ENCODE data around the gene PTX3.

Gene PTX3

DNA sequence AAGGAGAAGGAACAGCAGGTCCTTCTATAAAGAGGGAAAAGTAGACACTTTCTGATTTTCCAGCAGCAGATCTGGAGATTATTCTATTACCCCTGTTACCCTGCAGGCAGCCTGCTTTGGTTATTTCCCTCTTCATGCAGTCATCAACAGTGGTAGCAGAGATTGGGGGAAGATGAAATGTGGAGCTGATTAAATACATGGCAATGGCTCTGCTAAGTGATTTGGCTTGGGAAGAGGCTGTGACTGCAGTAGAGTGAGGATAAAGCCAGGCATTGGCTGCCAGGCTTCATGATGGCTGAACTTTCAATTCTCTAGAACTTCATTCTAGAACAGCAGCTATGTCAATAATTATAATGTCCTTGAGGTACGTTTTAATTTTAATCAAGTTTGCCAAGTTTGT is 29.1 kb downstream of the PTX3 start:
- no peak for TF ChIP-seq TAF1 (IDR thresholded peaks at IDR 0.05; ENCODE audit: low read depth)
- TF ChIP-seq TEAD4 (IDR thresholded peaks at IDR 0.05): no peak
- no peak for TF ChIP-seq FOXM1 (IDR thresholded peaks at IDR 0.05; ENCODE audit: borderline replicate concordance, low read depth)
- TF ChIP-seq RAD21 (IDR thresholded peaks at IDR 0.05; ENCODE audit: low read depth): no peak
- TF ChIP-seq, protein P1, sequence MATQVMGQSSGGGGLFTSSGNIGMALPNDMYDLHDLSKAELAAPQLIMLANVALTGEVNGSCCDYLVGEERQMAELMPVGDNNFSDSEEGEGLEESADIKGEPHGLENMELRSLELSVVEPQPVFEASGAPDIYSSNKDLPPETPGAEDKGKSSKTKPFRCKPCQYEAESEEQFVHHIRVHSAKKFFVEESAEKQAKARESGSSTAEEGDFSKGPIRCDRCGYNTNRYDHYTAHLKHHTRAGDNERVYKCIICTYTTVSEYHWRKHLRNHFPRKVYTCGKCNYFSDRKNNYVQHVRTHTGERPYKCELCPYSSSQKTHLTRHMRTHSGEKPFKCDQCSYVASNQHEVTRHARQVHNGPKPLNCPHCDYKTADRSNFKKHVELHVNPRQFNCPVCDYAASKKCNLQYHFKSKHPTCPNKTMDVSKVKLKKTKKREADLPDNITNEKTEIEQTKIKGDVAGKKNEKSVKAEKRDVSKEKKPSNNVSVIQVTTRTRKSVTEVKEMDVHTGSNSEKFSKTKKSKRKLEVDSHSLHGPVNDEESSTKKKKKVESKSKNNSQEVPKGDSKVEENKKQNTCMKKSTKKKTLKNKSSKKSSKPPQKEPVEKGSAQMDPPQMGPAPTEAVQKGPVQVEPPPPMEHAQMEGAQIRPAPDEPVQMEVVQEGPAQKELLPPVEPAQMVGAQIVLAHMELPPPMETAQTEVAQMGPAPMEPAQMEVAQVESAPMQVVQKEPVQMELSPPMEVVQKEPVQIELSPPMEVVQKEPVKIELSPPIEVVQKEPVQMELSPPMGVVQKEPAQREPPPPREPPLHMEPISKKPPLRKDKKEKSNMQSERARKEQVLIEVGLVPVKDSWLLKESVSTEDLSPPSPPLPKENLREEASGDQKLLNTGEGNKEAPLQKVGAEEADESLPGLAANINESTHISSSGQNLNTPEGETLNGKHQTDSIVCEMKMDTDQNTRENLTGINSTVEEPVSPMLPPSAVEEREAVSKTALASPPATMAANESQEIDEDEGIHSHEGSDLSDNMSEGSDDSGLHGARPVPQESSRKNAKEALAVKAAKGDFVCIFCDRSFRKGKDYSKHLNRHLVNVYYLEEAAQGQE (IDR thresholded peaks at IDR 0.05; ENCODE audit: low read depth): no peak
- TF ChIP-seq, protein P2, sequence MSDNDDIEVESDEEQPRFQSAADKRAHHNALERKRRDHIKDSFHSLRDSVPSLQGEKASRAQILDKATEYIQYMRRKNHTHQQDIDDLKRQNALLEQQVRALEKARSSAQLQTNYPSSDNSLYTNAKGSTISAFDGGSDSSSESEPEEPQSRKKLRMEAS (IDR thresholded peaks at IDR 0.05): no peak
- no peak for TF ChIP-seq CEBPB (IDR thresholded peaks at IDR 0.05)
- no peak for TF ChIP-seq NFIC (IDR thresholded peaks at IDR 0.05)
- TF ChIP-seq TCF12 (IDR thresholded peaks at IDR 0.05; ENCODE audit: low read depth): no peak
- no peak for TF ChIP-seq ZBTB7A (IDR thresholded peaks at IDR 0.05; ENCODE audit: low read depth)
- TF ChIP-seq YY1 (IDR thresholded peaks at IDR 0.05; ENCODE audit: low read depth): no peak

DNA sequence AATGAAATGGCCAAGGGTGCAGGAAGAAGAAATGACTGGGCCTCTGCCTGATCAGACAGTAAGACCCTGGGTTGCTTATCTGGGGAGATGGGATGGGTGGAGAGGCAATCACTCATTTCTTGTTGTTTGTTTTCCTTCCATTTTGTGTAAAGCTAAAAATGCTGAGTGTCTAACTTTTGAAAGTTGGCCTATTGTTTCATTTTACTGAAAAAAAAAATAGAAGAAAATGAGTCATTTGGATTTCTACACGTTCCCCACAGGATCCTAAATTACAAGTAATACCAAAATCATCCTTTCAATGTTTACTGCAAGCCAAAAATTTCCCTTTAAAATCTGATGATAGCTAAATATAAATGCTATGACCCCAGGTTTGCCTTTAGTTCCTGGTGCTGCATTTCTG is 30.6 kb downstream of the PTX3 start:
- TF ChIP-seq YY1 (IDR thresholded peaks at IDR 0.05; ENCODE audit: low read depth) (no peak), CEBPB (IDR thresholded peaks at IDR 0.05) (no peak), TEAD4 (IDR thresholded peaks at IDR 0.05) (no peak), ZBTB7A (IDR thresholded peaks at IDR 0.05; ENCODE audit: low read depth) (no peak), EGR1 (IDR thresholded peaks at IDR 0.05) (no peak), CREB1 (IDR thresholded peaks at IDR 0.05; ENCODE audit: low read depth) (no peak), FOXM1 (IDR thresholded peaks at IDR 0.05; ENCODE audit: borderline replicate concordance, low read depth) (no peak), NFIC (IDR thresholded peaks at IDR 0.05) (no peak), RAD21 (IDR thresholded peaks at IDR 0.05; ENCODE audit: low read depth) (no peak), EP300 (IDR thresholded peaks at IDR 0.05; ENCODE audit: borderline replicate concordance) (no peak)
- TF ChIP-seq, protein P2 (IDR thresholded peaks at IDR 0.05): no peak

DNA sequence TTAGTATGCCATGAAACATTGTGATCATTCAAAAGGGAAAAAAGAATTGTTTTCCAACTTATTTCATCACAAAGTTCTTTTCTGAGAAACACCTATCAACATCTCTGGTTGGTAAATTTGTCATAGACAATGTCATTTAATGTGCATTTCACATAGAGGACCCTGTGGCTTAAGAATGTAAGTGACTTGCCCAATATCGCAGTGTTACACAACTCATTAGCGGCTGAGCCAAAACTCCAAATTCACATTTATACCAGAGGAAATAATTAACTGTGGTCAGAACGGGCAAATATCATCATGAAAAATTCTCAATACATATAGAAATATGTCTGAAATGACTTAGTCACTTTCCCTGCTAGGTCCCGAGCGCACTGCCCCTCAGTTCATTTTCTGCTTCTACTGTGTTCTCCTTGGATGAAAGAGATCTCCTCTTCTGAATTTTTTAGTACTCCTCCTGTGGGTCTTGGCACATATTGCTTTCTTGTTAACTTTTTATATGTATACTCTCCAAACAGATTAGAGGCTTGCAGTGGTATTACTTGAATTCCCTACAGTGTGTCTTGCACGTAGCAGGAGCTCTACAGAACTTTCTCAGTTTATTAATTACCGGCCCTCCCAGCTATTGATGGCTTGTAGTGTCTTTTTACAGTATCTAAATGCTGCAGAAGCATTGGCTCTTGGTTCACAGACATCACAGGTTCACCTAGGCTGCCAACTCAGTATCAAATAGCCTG is 33.1 kb downstream of the PTX3 start:
- TF ChIP-seq YY1 (IDR thresholded peaks at IDR 0.05; ENCODE audit: low read depth) (no peak), FOXM1 (IDR thresholded peaks at IDR 0.05; ENCODE audit: borderline replicate concordance, low read depth) (no peak), NFIC (IDR thresholded peaks at IDR 0.05) (no peak), TCF12 (IDR thresholded peaks at IDR 0.05; ENCODE audit: low read depth) (no peak), TAF1 (IDR thresholded peaks at IDR 0.05; ENCODE audit: low read depth) (no peak), CEBPB (IDR thresholded peaks at IDR 0.05) (no peak), ZBTB7A (IDR thresholded peaks at IDR 0.05; ENCODE audit: low read depth) (no peak), CREB1 (IDR thresholded peaks at IDR 0.05; ENCODE audit: low read depth) (no peak), TEAD4 (IDR thresholded peaks at IDR 0.05) (no peak), RAD21 (IDR thresholded peaks at IDR 0.05; ENCODE audit: low read depth) (no peak), EP300 (IDR thresholded peaks at IDR 0.05; ENCODE audit: borderline replicate concordance) (no peak), EGR1 (IDR thresholded peaks at IDR 0.05) (no peak)
- TF ChIP-seq, protein P3, sequence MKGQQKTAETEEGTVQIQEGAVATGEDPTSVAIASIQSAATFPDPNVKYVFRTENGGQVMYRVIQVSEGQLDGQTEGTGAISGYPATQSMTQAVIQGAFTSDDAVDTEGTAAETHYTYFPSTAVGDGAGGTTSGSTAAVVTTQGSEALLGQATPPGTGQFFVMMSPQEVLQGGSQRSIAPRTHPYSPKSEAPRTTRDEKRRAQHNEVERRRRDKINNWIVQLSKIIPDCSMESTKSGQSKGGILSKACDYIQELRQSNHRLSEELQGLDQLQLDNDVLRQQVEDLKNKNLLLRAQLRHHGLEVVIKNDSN (IDR thresholded peaks at IDR 0.05): no peak
- TF ChIP-seq, protein P2 (IDR thresholded peaks at IDR 0.05): no peak
- TF ChIP-seq, protein P1 (IDR thresholded peaks at IDR 0.05; ENCODE audit: low read depth): no peak

DNA sequence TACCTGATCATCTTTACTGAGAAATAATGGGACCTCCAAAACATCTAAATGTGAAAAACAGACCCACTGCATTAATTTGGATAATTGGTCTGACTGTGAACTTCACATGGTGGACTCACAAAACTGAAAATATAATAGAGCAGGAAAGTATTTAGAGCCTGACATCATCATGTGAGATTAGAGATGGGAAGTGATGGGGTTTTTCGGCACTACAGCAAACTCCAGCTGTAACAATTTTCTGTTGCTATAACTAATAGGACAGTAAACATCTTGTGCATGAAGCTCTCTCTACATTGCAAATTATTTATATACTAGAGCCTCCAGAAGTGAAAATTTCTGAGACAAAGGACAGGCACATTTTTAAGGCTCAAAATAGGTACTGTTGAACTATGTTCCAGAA is 34.4 kb downstream of the PTX3 start:
- TF ChIP-seq, protein P3 (IDR thresholded peaks at IDR 0.05): no peak
- TF ChIP-seq RAD21 (IDR thresholded peaks at IDR 0.05; ENCODE audit: low read depth): no peak
- TF ChIP-seq CREB1 (IDR thresholded peaks at IDR 0.05; ENCODE audit: low read depth): no peak
- TF ChIP-seq ZBTB7A (IDR thresholded peaks at IDR 0.05; ENCODE audit: low read depth): no peak
- TF ChIP-seq, protein P2 (IDR thresholded peaks at IDR 0.05): no peak
- no peak for TF ChIP-seq TCF12 (IDR thresholded peaks at IDR 0.05; ENCODE audit: low read depth)
- TF ChIP-seq FOXM1 (IDR thresholded peaks at IDR 0.05; ENCODE audit: borderline replicate concordance, low read depth): no peak
- TF ChIP-seq EGR1 (IDR thresholded peaks at IDR 0.05): no peak
- no peak for TF ChIP-seq EP300 (IDR thresholded peaks at IDR 0.05; ENCODE audit: borderline replicate concordance)
- no peak for TF ChIP-seq CEBPB (IDR thresholded peaks at IDR 0.05)
- TF ChIP-seq TAF1 (IDR thresholded peaks at IDR 0.05; ENCODE audit: low read depth): no peak
- TF ChIP-seq, protein P1 (IDR thresholded peaks at IDR 0.05; ENCODE audit: low read depth): no peak
- no peak for TF ChIP-seq YY1 (IDR thresholded peaks at IDR 0.05; ENCODE audit: low read depth)
